ENCODE results near the gene HAPLN3. TPM values are rescaled to one million over a fixed set of nuclear protein-coding genes. Genes with fewer than 3 reads are reported as not detected.
A peak's percentile ranks its signal among the peaks of the same experiment; 100 is the strongest.

The HAPLN3 gene
- total and polyA plus RNA-seq, 2 donors (not counting 3 experiments of a cell fraction or from before 2014, with no cell fraction given) = 57.6 to 130 TPM

GRCh38 chr15:88897142-88897455 is 1.8 kb upstream of the HAPLN3 start:
- Histone ChIP-seq H3K9me1 (replicated peaks; ENCODE audit: control insufficient read depth, extremely low read depth, insufficient read depth, low read length) (no peaks in the 10 kb centered on the region), H2AFZ (ENCODE audit: low read depth, low read length) (peak overlapping the region; percentile 86), H3K27me3 (ENCODE audit: control insufficient read depth in 2 of 2, insufficient read depth in 2 of 2, low read length in 2 of 2) (no peaks in the 10 kb centered on the region), H3K79me2 (ENCODE audit: control insufficient read depth, insufficient read depth, low read length) (no peaks in the 10 kb centered on the region), H3K9ac (replicated peaks; ENCODE audit: extremely low read depth, insufficient read depth, low read length) (peak overlapping the region; percentile 52), H3K36me3 (ENCODE audit: control insufficient read depth in 2 of 2, extremely low read depth in 1 of 2, insufficient read depth in 2 of 2, low read length in 2 of 2) (no peaks in the 10 kb centered on the region), H3K4me3 (replicated peaks in 1 of 3; ENCODE audit: insufficient read depth in 1 of 3, low read depth in 1 of 3, low read length in 3 of 3) (no peak overlapping the region), H3K4me1 (ENCODE audit: control insufficient read depth, extremely low read depth, insufficient read depth, low read length) (peaks cover 36% of the 10 kb centered on the region), H3K27ac (ENCODE audit: insufficient read depth, low read depth, low read length) (peak overlapping the region; percentile 74), H3K4me2 (ENCODE audit: insufficient read depth, low read length) (peak overlapping the region; percentile 56), H3K9me3 (replicated peaks; ENCODE audit: control insufficient read depth, insufficient read depth, low read length) (no peaks in the 10 kb centered on the region), H4K20me1 (replicated peaks; ENCODE audit: control insufficient read depth, extremely low read depth, insufficient read depth, low read length) (no peaks in the 10 kb centered on the region)
- DNase-seq (ENCODE audit: low read depth, low spot score) (no peak), FAIRE-seq (no peak)
- intact Hi-C loops (cut with micrococcal nuclease) = loop anchor here (1.0 to 5.0 kb wide), 8 partner anchors 15 to 435 kb away; partner anchors contain the start of genes MRPL46, MRPS11 and POLG
- ChIA-PET POLR2A (interaction anchor here (1.0 kb wide), 1 partner anchor 8 kb away, joined by 4 read pairs; no protein-coding TSS in a partner anchor), CTCF (interaction anchor here (0.5 to 3.6 kb wide), 3 partner anchors 14 to 273 kb away, joined by 3 to 19 read pairs (median 16); no protein-coding TSS in a partner anchor)
- no peak for TF ChIP-seq JUN (IDR thresholded peaks at IDR 0.05; ENCODE audit: borderline replicate concordance, insufficient read depth, insufficient read length, low read depth)
- TF ChIP-seq POLR2AphosphoS5 (IDR thresholded peaks at IDR 0.05; ENCODE audit: insufficient read depth, low read depth, low read length) = no peak
- TF ChIP-seq, protein P1, sequence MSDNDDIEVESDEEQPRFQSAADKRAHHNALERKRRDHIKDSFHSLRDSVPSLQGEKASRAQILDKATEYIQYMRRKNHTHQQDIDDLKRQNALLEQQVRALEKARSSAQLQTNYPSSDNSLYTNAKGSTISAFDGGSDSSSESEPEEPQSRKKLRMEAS (IDR thresholded peaks at IDR 0.05; ENCODE audit: insufficient read depth, insufficient read length) = no peak
- dilution Hi-C loops (cut with MboI; ENCODE audit: extremely low pct_ligation_motif_present, low sequenced_read_pairs) = no loop called here
- no TSS peak for BruUV-seq (replicated peaks)

- no peak overlapping the region for H2AFZ ChIP-seq (ENCODE audit: low read depth, low read length)
- TF ChIP-seq JUN (IDR thresholded peaks at IDR 0.05; ENCODE audit: borderline replicate concordance, insufficient read depth, insufficient read length, low read depth) = no peak
- TF ChIP-seq POLR2A (IDR thresholded peaks at IDR 0.05; ENCODE audit: low read depth, low read length) = peak; percentile 83
- TF ChIP-seq GATA2 (IDR thresholded peaks at IDR 0.05; ENCODE audit: insufficient read depth, insufficient read length, low read depth, low read length) = peak; percentile 25
- TF ChIP-seq POLR2AphosphoS5 (IDR thresholded peaks at IDR 0.05; ENCODE audit: insufficient read depth, low read depth, low read length) = peak; percentile 83
- H3K79me2 ChIP-seq (ENCODE audit: control insufficient read depth, insufficient read depth, low read length) = no peaks in the 10 kb centered on the region
- DNase-seq (ENCODE audit: low read depth, low spot score) (peak; percentile 96), FAIRE-seq (peak; percentile 96)
- H3K9ac ChIP-seq (replicated peaks; ENCODE audit: extremely low read depth, insufficient read depth, low read length) = no peak overlapping the region
- dilution Hi-C loops (cut with MboI; ENCODE audit: extremely low pct_ligation_motif_present, low sequenced_read_pairs) = no loop called here
- no peak overlapping the region for H3K4me3 ChIP-seq (replicated peaks in 1 of 3; ENCODE audit: insufficient read depth in 1 of 3, low read depth in 1 of 3, low read length in 3 of 3)
- H3K9me1 ChIP-seq (replicated peaks; ENCODE audit: control insufficient read depth, extremely low read depth, insufficient read depth, low read length) = no peaks in the 10 kb centered on the region
- intact Hi-C loops (cut with micrococcal nuclease) = loop anchor here (1.0 to 5.0 kb wide), 8 partner anchors 16 to 436 kb away; partner anchors contain the start of genes MRPL46, MRPS11 and POLG
- ChIA-PET CTCF (interaction anchor here (0.5 to 4.1 kb wide), 7 partner anchors 9 to 282 kb away, joined by 3 to 27 read pairs (median 5); no protein-coding TSS in a partner anchor), POLR2A (interaction anchor here (1.0 kb wide), 1 partner anchor 8 kb away, joined by 4 read pairs; no protein-coding TSS in a partner anchor)
- peak overlapping the region; percentile 74 for H3K27ac ChIP-seq (ENCODE audit: insufficient read depth, low read depth, low read length)
- H3K4me1 ChIP-seq (ENCODE audit: control insufficient read depth, extremely low read depth, insufficient read depth, low read length) = peaks cover 36% of the 10 kb centered on the region
- H3K9me3 ChIP-seq (replicated peaks; ENCODE audit: control insufficient read depth, insufficient read depth, low read length) = no peaks in the 10 kb centered on the region
- no peaks in the 10 kb centered on the region for H3K27me3 ChIP-seq (ENCODE audit: control insufficient read depth in 2 of 2, insufficient read depth in 2 of 2, low read length in 2 of 2)
- no TSS peak for BruUV-seq (replicated peaks)
- H4K20me1 ChIP-seq (replicated peaks; ENCODE audit: control insufficient read depth, extremely low read depth, insufficient read depth, low read length) = no peaks in the 10 kb centered on the region
- H3K4me2 ChIP-seq (ENCODE audit: insufficient read depth, low read length) = peak overlapping the region; percentile 56
- H3K36me3 ChIP-seq (ENCODE audit: control insufficient read depth in 2 of 2, extremely low read depth in 1 of 2, insufficient read depth in 2 of 2, low read length in 2 of 2) = peaks cover 0 to 3% of the 10 kb centered on the region in 2 experiments
Observed at GRCh38 chr15:88896333-88897033, 1.1 kb upstream of the HAPLN3 start.
